ENCODE results near the gene C2orf81.

Gene C2orf81

DNA sequence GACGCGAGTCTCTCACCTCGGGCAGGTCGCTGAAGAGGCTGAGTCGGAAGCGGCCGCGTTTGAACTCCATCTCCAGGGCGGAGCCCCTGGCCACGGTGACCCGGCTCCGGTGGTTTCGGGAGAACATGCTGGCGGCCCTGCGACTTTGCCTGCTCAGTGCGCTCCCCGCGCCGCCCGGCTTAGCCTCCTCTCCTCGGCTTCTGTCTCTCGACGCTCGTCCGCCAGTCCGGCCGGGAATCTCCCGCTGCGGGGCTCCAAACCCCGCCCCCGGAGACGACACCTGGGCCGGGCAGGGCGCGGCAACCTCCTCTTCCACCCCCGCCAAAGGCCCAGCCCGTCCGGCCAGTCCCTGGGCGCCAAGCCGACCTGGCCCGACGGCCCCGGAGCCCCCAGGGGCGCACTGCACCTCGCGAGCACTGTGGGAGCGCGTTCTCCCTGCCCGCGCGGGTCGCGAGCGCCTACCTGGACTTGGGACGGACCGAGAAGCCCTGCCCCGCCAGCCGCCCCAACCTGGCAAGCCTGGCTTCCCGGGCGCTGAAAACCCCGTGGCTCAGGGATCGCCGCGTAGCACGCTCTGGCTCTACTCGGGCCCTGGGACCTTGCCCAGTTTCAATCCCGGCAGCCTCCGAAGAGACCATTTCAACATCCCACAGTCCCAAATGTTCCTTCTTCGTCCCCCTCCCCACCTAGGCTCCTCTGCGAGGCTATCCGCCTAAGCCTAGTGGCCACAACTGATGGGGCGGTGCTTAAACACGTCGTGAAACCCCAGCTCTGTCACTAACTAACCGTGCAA lies 20.5 kb upstream of the C2orf81 start, which contains the start of gene RTKN:
Gene RTKN (minus strand): TSS at position 248 of the 793 bp plus-strand sequence. CDS start 121 bp downstream, at position 127.
- no peak for DNase-seq (ENCODE audit: low read depth)
- no peak for TF ChIP-seq MYC (IDR thresholded peaks at IDR 0.05; ENCODE audit: low read depth, low read length)
- TF ChIP-seq, protein P1, sequence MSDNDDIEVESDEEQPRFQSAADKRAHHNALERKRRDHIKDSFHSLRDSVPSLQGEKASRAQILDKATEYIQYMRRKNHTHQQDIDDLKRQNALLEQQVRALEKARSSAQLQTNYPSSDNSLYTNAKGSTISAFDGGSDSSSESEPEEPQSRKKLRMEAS (IDR thresholded peaks at IDR 0.05; ENCODE audit: low read depth, low read length), result no peak
- no peak for TF ChIP-seq POLR2A (IDR thresholded peaks at IDR 0.05; ENCODE audit: extremely low read depth, insufficient read length)
- TF ChIP-seq, protein P2, sequence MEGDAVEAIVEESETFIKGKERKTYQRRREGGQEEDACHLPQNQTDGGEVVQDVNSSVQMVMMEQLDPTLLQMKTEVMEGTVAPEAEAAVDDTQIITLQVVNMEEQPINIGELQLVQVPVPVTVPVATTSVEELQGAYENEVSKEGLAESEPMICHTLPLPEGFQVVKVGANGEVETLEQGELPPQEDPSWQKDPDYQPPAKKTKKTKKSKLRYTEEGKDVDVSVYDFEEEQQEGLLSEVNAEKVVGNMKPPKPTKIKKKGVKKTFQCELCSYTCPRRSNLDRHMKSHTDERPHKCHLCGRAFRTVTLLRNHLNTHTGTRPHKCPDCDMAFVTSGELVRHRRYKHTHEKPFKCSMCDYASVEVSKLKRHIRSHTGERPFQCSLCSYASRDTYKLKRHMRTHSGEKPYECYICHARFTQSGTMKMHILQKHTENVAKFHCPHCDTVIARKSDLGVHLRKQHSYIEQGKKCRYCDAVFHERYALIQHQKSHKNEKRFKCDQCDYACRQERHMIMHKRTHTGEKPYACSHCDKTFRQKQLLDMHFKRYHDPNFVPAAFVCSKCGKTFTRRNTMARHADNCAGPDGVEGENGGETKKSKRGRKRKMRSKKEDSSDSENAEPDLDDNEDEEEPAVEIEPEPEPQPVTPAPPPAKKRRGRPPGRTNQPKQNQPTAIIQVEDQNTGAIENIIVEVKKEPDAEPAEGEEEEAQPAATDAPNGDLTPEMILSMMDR (IDR thresholded peaks at IDR 0.05; ENCODE audit: low read depth, low read length), result no peak
- H3K4me3 ChIP-seq (ENCODE audit: low read depth, low read length), result no peak within 1 kb of the TSS

DNA sequence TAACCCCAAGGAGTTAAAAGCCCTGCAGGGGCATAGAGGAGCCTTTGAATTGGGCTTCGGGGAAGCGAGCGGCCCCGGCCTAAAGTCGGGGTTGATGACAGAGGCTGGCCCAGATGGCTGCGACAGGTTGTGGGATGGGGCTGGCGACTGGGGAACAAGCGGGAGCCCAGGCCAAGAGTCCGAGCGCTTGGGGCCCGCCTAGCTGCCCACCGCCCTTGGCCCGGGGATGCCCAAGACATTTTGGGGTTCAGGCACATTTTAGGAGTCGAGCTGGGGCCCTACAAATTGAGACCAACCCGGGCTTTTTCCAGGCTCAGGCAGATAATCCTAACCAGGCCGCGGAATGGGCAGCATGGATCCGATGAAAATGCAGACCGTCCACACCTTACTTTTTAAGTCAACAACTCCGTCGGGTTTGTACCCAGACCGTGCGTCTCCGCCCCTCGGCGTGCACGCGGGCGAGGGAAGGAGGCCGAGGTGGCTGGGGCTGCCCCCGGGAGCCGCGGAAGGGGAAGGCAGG lies 19.8 kb upstream of the C2orf81 start:
- no peak for DNase-seq (ENCODE audit: low read depth)
- H3K4me3 ChIP-seq (ENCODE audit: low read depth, low read length), result no peak overlapping the region
- TF ChIP-seq, protein P1 (IDR thresholded peaks at IDR 0.05; ENCODE audit: low read depth, low read length), result no peak
- TF ChIP-seq, protein P2 (IDR thresholded peaks at IDR 0.05; ENCODE audit: low read depth, low read length), result no peak
- TF ChIP-seq MYC (IDR thresholded peaks at IDR 0.05; ENCODE audit: low read depth, low read length) (no peak), POLR2A (IDR thresholded peaks at IDR 0.05; ENCODE audit: extremely low read depth, insufficient read length) (no peak)

DNA sequence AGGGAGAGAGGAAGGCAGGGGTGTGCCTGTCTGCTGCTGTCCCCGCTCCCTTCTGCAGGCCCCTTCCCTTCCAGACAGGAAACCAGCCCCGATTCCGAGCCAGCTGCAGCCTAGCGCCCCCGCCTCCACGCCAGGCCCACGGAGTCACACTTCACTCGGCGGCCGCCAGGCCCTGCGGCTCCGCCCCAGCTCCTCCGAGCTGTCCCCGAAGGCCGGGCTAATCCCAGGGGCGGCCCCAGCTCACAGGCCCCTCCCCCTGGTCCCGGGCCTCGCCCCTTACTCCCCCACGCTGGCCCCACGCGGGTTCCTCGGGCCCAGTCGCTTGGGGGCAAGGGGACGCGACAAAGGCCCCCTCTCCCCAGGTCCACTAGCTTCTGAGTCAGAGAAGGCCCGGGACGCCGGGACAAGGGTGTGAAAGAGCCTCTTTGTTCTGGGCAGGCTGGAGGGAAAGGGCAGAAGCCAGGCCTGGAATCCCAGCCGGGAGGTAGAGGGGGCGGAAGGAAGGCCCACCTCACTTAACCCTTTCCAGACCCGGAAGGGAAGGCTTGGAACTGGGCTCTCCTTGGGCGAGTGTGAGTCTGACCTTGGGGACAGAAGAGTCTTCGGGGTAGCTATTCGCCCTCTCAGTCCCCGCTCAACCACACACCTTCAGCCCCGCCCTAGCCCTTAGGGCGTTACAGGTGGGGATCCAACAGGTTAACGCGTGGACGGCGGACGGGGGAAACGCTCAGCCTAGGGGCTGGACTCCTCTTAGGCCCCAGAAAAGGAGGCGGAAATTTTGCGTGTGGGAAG lies 19.2 kb upstream of the C2orf81 start:
- peak overlapping the region; percentile 51 for H3K4me3 ChIP-seq (ENCODE audit: low read depth, low read length)
- TF ChIP-seq POLR2A (IDR thresholded peaks at IDR 0.05; ENCODE audit: extremely low read depth, insufficient read length) (peak; percentile 34), MYC (IDR thresholded peaks at IDR 0.05; ENCODE audit: low read depth, low read length) (peak; percentile 28; the same call in 1 of the 2 replicates)
- TF ChIP-seq, protein P2 (IDR thresholded peaks at IDR 0.05; ENCODE audit: low read depth, low read length), result no peak
- TF ChIP-seq, protein P1 (IDR thresholded peaks at IDR 0.05; ENCODE audit: low read depth, low read length), result 0 out of 2 replicates have a peak, but pooled peaks have one; percentile 5
- DNase-seq (ENCODE audit: low read depth), result peak; percentile 92

DNA sequence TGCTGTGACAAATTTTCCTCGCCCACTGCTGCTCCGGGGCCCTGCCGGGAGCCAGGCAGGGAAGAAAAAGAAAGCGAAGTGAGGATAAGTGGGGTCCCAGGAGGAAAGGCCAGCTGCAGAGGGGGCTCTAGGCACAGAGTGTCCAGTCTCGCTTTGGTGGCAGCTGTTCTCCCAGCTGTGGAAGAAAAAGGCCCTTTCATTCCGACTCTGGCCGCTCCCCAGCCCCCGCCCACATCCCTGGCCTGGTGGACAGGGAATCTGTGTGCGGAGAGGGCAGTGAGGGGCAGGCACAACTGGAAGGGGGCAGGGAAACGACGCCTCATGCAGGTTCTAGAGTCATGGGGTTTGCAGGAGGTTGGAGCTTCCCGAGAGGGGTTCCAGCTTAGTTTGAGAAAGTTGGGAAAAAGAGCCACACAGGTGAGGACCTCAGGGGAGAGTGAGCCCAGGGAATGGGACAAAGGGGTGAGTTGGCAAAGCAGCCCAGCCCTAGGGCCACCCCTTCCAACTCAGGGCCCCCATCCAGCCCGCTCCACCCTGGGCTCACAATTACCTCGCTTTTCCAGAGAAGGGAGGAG lies 18.5 kb upstream of the C2orf81 start:
- peak overlapping the region; percentile 51 for H3K4me3 ChIP-seq (ENCODE audit: low read depth, low read length)
- TF ChIP-seq, protein P2 (IDR thresholded peaks at IDR 0.05; ENCODE audit: low read depth, low read length), result no peak
- TF ChIP-seq, protein P1 (IDR thresholded peaks at IDR 0.05; ENCODE audit: low read depth, low read length), result no peak
- TF ChIP-seq MYC (IDR thresholded peaks at IDR 0.05; ENCODE audit: low read depth, low read length) (no peak), POLR2A (IDR thresholded peaks at IDR 0.05; ENCODE audit: extremely low read depth, insufficient read length) (no peak)
- DNase-seq (ENCODE audit: low read depth), result no peak

DNA sequence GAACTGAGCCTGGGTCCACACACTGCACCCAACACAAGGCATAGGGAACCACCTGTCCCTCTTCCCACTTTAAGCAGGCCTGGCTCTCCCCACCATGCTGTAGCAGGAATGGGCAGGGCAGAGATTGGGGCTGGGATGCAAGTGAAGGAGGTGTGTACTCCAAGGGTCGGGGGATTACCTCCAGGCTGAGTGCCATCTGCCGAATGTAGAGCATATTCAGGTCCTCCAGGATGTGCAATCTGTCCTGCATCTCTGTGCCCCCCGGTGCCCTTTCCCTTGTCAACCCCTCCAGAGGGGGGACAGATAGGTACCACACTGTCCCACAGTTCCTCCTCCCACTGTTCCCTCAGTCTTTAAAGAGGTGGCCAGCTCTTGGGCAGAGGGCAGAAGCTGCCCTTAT lies 18.0 kb upstream of the C2orf81 start:
- TF ChIP-seq POLR2A (IDR thresholded peaks at IDR 0.05; ENCODE audit: extremely low read depth, insufficient read length) (no peak), MYC (IDR thresholded peaks at IDR 0.05; ENCODE audit: low read depth, low read length) (no peak)
- TF ChIP-seq, protein P1 (IDR thresholded peaks at IDR 0.05; ENCODE audit: low read depth, low read length), result no peak
- TF ChIP-seq, protein P2 (IDR thresholded peaks at IDR 0.05; ENCODE audit: low read depth, low read length), result no peak
- no peak for DNase-seq (ENCODE audit: low read depth)
- no peak overlapping the region for H3K4me3 ChIP-seq (ENCODE audit: low read depth, low read length)

Data from NB4 (cell line).